ENCODE results near the gene SYCE3.

SYCE3 gene

DNA sequence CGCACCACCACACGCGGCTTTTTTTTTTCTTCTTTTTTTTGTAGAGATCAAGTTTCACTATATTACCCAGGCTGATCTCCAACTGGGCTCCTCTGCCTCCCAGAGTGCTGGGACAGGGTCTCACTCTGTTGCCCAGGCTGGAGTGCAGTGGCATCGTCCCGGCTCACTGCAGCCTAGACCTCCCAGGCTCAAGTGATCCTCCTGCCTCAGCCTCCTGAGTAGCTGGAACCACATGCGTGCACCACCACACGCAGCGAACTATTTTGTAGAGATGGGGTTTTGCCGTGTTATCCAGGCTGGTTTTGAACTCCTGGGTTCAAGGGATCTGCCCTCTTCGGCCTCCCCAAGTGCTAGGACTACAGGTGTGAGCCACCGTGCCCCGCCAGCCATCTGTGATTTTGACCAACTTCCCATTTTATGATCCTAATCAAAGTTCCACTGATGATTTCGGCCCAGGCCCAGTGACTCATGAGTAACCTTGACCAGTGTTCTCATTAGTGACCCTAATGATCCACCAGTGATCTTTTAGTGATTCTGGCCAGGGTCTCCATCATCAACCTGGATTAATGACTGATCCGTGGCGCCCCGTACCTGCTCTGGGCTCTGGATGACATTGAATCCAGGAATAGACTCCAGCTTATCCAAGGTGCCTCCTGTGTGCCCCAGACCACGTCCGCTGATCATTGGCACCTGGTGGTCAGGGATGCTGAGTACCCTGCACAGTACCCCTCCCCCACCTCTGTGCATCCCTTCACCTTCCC lies 34.6 kb downstream of the SYCE3 start:
- peak overlapping the region in 1 of 2 donors; percentile 16 for H3K9ac ChIP-seq (ENCODE audit: low read depth in 1 of 2, low read length in 2 of 2)
- H3K27ac ChIP-seq (ENCODE audit: low read depth, low read length), result no peak overlapping the region
- H3K4me3 ChIP-seq (ENCODE audit: low read depth in 1 of 2, low read length in 2 of 2), result peak overlapping the region; percentile 2 to 85
- no peaks in the 10 kb centered on the region for H3K27me3 ChIP-seq (ENCODE audit: control insufficient read depth in 1 of 2, insufficient read depth in 2 of 2, low read length in 2 of 2)
- no peaks in the 10 kb centered on the region for H3K9me3 ChIP-seq (ENCODE audit: control insufficient read depth in 1 of 2, low read length in 2 of 2)
- H3K36me3 ChIP-seq (ENCODE audit: control insufficient read depth in 1 of 2, insufficient read depth in 2 of 2, low read length in 2 of 2), result peaks cover 6 to 7% of the 10 kb centered on the region in 2 donors
- peaks cover 48 to 52% of the 10 kb centered on the region in 2 donors for H3K4me1 ChIP-seq (ENCODE audit: control insufficient read depth in 1 of 2, insufficient read depth in 2 of 2, low read length in 2 of 2)

DNA sequence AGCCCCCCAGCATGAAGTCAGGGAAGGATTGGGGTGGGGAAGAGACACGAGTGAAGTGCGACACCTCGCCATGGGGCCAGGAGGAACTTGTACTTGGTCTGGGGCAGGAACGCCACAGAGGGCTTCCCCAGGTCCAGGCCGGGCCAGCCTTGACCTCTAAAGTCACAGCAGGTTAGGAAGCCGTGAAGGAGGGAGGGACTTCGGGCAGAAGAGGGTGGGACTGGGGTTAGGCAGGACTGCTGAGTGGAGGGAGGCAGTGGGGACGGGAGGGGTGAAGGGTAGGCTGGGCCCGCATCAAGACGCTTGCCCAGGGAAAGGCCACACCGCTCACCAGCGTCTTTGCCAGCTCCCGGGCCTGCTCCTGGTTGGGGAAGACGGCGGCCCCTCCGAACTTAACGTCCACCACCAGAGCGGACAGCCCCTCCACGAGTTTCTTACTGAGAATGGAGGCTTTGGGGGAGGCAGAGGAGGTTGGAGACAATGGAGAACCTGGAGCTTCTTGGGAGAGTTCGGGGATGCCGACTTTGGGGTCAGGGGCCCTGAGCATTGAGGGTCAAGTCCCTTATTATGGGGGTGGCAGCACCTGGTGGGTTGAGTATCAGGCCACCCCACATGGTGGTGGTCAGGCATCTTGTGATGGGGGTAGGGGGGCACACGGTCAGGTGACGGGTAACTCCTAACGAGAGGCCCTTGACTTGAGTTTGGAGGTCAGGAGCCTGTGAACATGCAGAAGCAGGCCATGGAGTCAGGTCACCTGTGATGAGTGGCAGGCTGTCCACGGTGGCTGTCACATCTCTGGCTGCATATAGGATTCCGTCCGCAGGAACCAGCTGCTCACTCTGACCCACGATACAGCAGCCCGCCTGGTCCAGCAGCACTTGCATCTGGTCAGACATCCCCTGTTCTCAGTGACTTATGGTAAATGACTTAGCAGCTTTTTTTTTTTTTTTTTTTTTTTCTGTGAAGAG lies 35.6 kb downstream of the SYCE3 start:
- Histone ChIP-seq H3K4me1 (ENCODE audit: control insufficient read depth in 1 of 2, insufficient read depth in 2 of 2, low read length in 2 of 2) (peaks cover 44 to 60% of the 10 kb centered on the region in 2 donors), H3K9ac (ENCODE audit: low read depth in 1 of 2, low read length in 2 of 2) (peak overlapping the region; percentile 72), H3K36me3 (ENCODE audit: control insufficient read depth in 1 of 2, insufficient read depth in 2 of 2, low read length in 2 of 2) (peaks cover 8 to 17% of the 10 kb centered on the region in 2 donors), H3K27ac (ENCODE audit: low read depth, low read length) (peak overlapping the region; percentile 96), H3K27me3 (ENCODE audit: control insufficient read depth in 1 of 2, insufficient read depth in 2 of 2, low read length in 2 of 2) (no peaks in the 10 kb centered on the region), H3K4me3 (ENCODE audit: low read depth in 1 of 2, low read length in 2 of 2) (peak overlapping the region; percentile 62 to 77), H3K9me3 (ENCODE audit: control insufficient read depth in 1 of 2, low read length in 2 of 2) (no peaks in the 10 kb centered on the region)

DNA sequence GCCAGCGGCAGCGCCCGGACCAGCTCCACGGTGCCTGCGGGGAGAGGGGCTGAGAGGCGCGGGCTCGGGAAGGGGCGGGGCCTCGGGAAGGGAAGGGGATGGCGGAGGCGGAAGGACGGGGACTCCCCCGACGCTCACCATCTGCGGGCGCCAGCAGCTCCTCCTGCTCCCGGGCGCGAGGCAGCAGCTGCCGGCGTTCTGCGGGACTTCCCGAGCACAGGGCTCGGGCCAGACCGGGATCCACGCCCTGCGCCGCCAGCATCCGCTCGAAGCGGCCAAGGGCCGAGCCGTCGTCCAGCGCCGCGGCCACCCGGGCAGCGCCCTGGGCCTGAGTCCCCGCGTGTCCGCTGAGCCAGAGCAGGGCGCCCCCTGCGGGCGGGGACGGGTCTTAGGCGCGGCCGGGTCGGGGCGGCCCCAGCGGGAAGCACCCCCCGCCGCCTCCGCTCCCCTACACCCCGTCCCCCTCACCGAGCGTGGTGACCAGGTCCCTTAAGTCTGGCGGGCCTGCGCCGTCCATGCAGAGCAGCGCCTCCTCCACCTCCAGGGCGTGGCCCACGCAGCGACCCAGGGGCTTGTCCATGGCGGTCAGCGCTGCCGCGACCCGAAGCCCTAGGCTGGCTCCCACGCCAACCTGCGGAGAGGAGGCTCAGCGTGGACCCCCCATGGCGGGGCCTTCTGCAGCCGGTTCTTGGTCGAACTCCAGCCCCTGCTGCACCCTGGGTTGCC lies 36.4 kb downstream of the SYCE3 start:
- Histone ChIP-seq H3K9me3 (ENCODE audit: control insufficient read depth in 1 of 2, low read length in 2 of 2) (no peaks in the 10 kb centered on the region), H3K4me1 (ENCODE audit: control insufficient read depth in 1 of 2, insufficient read depth in 2 of 2, low read length in 2 of 2) (peaks cover 44 to 60% of the 10 kb centered on the region in 2 donors), H3K9ac (ENCODE audit: low read depth in 1 of 2, low read length in 2 of 2) (peak overlapping the region; percentile 72), H3K36me3 (ENCODE audit: control insufficient read depth in 1 of 2, insufficient read depth in 2 of 2, low read length in 2 of 2) (peaks cover 12 to 25% of the 10 kb centered on the region in 2 donors), H3K27me3 (ENCODE audit: control insufficient read depth in 1 of 2, insufficient read depth in 2 of 2, low read length in 2 of 2) (no peaks in the 10 kb centered on the region), H3K27ac (ENCODE audit: low read depth, low read length) (peak overlapping the region; percentile 96), H3K4me3 (ENCODE audit: low read depth in 1 of 2, low read length in 2 of 2) (peak overlapping the region; percentile 62 to 77)

DNA sequence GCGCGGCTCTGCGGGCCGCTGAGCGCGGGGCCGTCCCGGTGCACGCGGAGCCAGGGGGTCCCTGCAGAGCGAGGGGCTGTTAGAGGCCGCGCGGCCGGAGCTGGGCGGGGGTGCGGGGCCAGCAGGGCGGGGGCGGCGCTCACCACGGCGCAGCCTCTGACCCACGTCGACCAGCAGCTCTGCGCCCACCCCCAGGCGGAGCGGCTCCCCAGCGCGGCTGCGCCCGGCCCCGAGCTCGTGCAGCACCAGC lies 36.9 kb downstream of the SYCE3 start:
- Histone ChIP-seq H3K4me3 (ENCODE audit: low read depth in 1 of 2, low read length in 2 of 2) (peak overlapping the region; percentile 62 to 77), H3K9ac (ENCODE audit: low read depth in 1 of 2, low read length in 2 of 2) (peak overlapping the region; percentile 72), H3K4me1 (ENCODE audit: control insufficient read depth in 1 of 2, insufficient read depth in 2 of 2, low read length in 2 of 2) (peaks cover 44 to 60% of the 10 kb centered on the region in 2 donors), H3K36me3 (ENCODE audit: control insufficient read depth in 1 of 2, insufficient read depth in 2 of 2, low read length in 2 of 2) (peaks cover 12 to 30% of the 10 kb centered on the region in 2 donors), H3K9me3 (ENCODE audit: control insufficient read depth in 1 of 2, low read length in 2 of 2) (no peaks in the 10 kb centered on the region), H3K27ac (ENCODE audit: low read depth, low read length) (peak overlapping the region; percentile 96), H3K27me3 (ENCODE audit: control insufficient read depth in 1 of 2, insufficient read depth in 2 of 2, low read length in 2 of 2) (no peaks in the 10 kb centered on the region)

DNA sequence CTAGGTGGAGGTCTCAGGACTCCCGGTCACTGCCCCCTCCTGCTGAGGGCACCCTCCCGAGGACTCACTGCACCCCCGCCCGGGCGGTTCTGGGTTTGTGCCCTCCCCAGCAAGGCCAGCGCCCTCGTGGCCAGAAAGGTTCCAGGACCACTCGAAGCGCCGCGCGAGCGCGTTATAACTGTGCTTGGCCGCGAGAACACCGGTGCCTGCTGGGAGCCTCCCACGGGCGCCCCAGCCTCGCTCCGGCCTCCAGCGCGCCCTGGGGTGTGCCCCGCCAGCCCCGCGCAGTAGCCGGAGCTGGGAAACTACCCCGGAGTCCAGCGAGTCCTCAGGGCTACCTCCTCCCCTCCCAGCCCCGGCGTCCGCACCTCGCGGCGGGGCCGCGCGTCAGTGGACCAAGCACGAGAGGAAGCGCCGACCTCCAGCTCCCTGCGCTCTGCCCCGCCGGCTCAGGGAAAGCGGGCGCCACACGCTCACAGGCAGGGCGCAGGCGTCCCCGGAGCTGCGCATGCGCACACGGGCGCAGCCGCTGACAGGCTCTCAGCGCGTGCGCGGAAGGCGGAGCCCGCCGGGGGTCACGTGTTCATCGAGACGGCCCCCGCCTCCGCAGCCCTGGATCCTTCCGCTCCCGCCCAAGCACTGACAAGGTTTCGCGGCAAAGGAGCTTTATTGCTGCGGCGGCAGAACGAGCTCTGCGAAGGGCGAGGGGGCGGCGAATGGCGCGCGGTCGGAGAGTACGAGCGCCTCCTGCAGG lies 37.4 kb downstream of the SYCE3 start, which contains the start of gene SCO2:
SCO2 (minus strand) TSS at position 495 of the 754 bp plus-strand sequence. CDS start 1,187 bp downstream, outside the sequence.
- Histone ChIP-seq H3K4me1 (ENCODE audit: control insufficient read depth in 1 of 2, insufficient read depth in 2 of 2, low read length in 2 of 2) (peaks cover 44 to 60% of the 10 kb centered on the region in 2 donors), H3K9ac (ENCODE audit: low read depth in 1 of 2, low read length in 2 of 2) (peak within 1 kb of the TSS; percentile 72), H3K9me3 (ENCODE audit: control insufficient read depth in 1 of 2, low read length in 2 of 2) (no peaks in the 10 kb centered on the region), H3K27ac (ENCODE audit: low read depth, low read length) (peak within 1 kb of the TSS; percentile 96), H3K36me3 (ENCODE audit: control insufficient read depth in 1 of 2, insufficient read depth in 2 of 2, low read length in 2 of 2) (peaks cover 12 to 31% of the 10 kb centered on the region in 2 donors), H3K27me3 (ENCODE audit: control insufficient read depth in 1 of 2, insufficient read depth in 2 of 2, low read length in 2 of 2) (no peaks in the 10 kb centered on the region), H3K4me3 (ENCODE audit: low read depth in 1 of 2, low read length in 2 of 2) (peak within 1 kb of the TSS; percentile 62 to 77)

DNA sequence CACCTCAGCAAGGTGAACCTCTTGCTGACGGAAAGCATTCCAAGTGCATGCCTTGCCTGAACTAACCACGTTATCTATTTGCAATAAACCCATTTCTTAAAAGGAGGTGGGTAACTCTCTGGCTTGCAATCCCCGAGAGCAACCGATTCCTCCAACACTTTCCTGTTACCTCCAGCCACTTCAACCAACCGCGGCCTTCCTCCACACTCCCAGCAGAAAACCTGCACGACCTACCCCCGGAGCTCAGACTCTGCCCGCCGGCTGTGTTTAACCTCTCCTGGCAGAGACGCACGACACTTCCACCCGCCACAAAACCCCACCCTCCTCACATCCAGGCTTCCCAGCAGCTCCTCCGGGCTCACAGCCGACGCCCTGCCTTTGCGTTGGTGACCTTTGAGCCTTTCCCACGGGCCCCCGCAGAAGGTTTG lies 38.0 kb downstream of the SYCE3 start:
- peaks cover 44 to 60% of the 10 kb centered on the region in 2 donors for H3K4me1 ChIP-seq (ENCODE audit: control insufficient read depth in 1 of 2, insufficient read depth in 2 of 2, low read length in 2 of 2)
- no peaks in the 10 kb centered on the region for H3K9me3 ChIP-seq (ENCODE audit: control insufficient read depth in 1 of 2, low read length in 2 of 2)
- peak overlapping the region; percentile 62 to 77 for H3K4me3 ChIP-seq (ENCODE audit: low read depth in 1 of 2, low read length in 2 of 2)
- H3K9ac ChIP-seq (ENCODE audit: low read depth in 1 of 2, low read length in 2 of 2), result peak overlapping the region; percentile 72
- peak overlapping the region; percentile 96 for H3K27ac ChIP-seq (ENCODE audit: low read depth, low read length)
- peaks cover 12 to 31% of the 10 kb centered on the region in 2 donors for H3K36me3 ChIP-seq (ENCODE audit: control insufficient read depth in 1 of 2, insufficient read depth in 2 of 2, low read length in 2 of 2)
- no peaks in the 10 kb centered on the region for H3K27me3 ChIP-seq (ENCODE audit: control insufficient read depth in 1 of 2, insufficient read depth in 2 of 2, low read length in 2 of 2)

DNA sequence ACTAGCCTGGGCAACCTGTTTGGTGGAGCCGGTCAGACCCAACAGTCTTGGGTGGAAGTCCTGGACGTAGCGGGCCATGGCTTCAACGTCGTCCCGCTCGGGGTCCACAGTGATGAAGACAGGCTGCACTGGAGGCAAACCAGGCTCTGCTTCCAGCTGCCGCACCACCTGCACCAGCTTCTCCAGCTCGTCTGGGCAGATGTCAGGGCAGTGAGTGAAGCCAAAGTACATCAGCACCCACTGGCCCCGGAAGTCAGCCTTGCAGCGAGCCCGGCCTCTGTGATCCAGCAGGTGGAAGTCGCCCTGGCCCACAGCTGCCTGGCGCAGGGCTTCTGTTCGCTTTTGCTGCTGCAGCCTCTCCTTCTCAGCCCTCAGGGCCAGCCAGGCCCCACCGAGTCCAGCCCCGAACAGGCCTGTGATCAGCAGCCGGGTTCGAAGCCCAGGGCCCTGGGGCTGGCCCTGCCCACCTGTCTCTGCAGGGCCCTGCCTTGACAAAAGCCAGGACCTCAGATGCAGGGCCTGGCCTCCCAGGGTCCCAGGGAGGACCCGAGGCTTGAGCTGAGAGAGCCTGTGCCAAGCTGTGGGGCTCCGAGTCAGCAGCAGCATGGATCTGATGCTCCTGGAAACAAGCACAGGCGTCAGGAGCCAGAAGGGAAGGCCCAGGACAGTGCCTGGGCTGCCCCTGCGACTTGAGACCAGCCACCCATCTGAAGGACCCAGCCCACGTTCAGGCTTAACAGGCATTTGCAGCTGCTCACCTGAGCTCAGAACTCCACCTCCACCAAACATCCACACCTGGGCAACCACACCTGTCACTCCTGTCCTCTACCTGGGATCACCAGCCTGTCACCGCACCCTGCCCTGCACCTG lies 38.7 kb downstream of the SYCE3 start:
- Histone ChIP-seq H3K36me3 (ENCODE audit: control insufficient read depth in 1 of 2, insufficient read depth in 2 of 2, low read length in 2 of 2) (peaks cover 17 to 37% of the 10 kb centered on the region in 2 donors), H3K4me1 (ENCODE audit: control insufficient read depth in 1 of 2, insufficient read depth in 2 of 2, low read length in 2 of 2) (peaks cover 40 to 53% of the 10 kb centered on the region in 2 donors), H3K27ac (ENCODE audit: low read depth, low read length) (no peak overlapping the region)

DNA sequence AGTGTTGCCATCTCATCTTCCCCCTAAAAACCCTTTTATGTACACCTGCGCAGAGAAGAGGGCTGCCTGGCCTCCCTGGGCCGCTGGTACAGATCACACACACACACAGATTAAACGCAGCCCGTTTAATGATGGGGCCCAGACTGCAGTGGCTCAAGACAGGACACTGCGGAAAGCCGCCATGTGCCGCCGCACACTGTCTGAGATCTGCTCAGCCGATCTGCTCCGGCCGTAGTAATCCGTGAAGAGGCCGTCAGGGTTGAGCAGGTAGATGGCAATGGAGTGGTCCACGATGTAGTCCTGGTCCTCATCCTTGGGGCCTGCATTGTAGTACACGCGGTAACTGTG lies 39.3 kb downstream of the SYCE3 start:
- Histone ChIP-seq H3K9ac (ENCODE audit: low read depth in 1 of 2, low read length in 2 of 2) (peak overlapping the region in 1 of 2 donors; percentile 72), H3K4me3 (ENCODE audit: low read depth in 1 of 2, low read length in 2 of 2) (peak overlapping the region in 1 of 2 donors; percentile 62), H3K27ac (ENCODE audit: low read depth, low read length) (no peak overlapping the region), H3K9me3 (ENCODE audit: control insufficient read depth in 1 of 2, low read length in 2 of 2) (no peaks in the 10 kb centered on the region), H3K27me3 (ENCODE audit: control insufficient read depth in 1 of 2, insufficient read depth in 2 of 2, low read length in 2 of 2) (no peaks in the 10 kb centered on the region), H3K4me1 (ENCODE audit: control insufficient read depth in 1 of 2, insufficient read depth in 2 of 2, low read length in 2 of 2) (peaks cover 34 to 48% of the 10 kb centered on the region in 2 donors), H3K36me3 (ENCODE audit: control insufficient read depth in 1 of 2, insufficient read depth in 2 of 2, low read length in 2 of 2) (peaks cover 17 to 43% of the 10 kb centered on the region in 2 donors)

More for the DNA sequence above, 38.7 kb downstream of the SYCE3 start:
- no peaks in the 10 kb centered on the region for H3K9me3 ChIP-seq (ENCODE audit: control insufficient read depth in 1 of 2, low read length in 2 of 2)
- no peaks in the 10 kb centered on the region for H3K27me3 ChIP-seq (ENCODE audit: control insufficient read depth in 1 of 2, insufficient read depth in 2 of 2, low read length in 2 of 2)
- H3K4me3 ChIP-seq (ENCODE audit: low read depth in 1 of 2, low read length in 2 of 2), result peak overlapping the region; percentile 62 to 77
- peak overlapping the region; percentile 72 for H3K9ac ChIP-seq (ENCODE audit: low read depth in 1 of 2, low read length in 2 of 2)

Measured in duodenal mucosa (tissue), 2 donors.